K562 (cell line): ENCODE measurements around the gene VKORC1. TPM values are rescaled to one million over a fixed set of nuclear protein-coding genes. Genes with fewer than 3 reads are reported as not detected.

Experiments used
- ATAC-seq: fragments of 200-7000 bp; cut with Tn5 transposase; 3 replicates; pipeline ENCODE4 v1.9.1; 2020; ENCODE audit warnings: moderate library complexity
- BruUV-seq: library from RNA; stranded (reverse); fragments of 400-500 nt; replicated peaks from 2 replicates; lab custom pipeline; 2021; lab: Mats Ljungman, UMichigan
- CTCF ChIA-PET: fragments of 300-600 bp; formaldehyde crosslinking; extraction: SDS; loops from one replicate; lab custom pipeline; 2021; ENCODE audit warnings: low intra/inter-chr PET ratio; lab: Yijun Ruan, JAX
- POLR2A ChIA-PET: fragments of 300-600, 350-650 bp; sonication (Branson Sonifier 250); formaldehyde crosslinking; extraction: SDS; loops from one replicate; lab custom pipeline; 2021; ENCODE audit warnings: antibody characterized with exemption, inconsistent platforms; lab: Yijun Ruan, JAX
- DNase-seq, 4 experiments: peaks; one replicate each; pipeline versions ENCODE4 v3.0.0 to v3.0.0-alpha.2; 2011 to 2018; ENCODE audit warnings: low spot score in 3 of 4, mixed read lengths in 3 of 4; ENCODE audit errors: extremely low read depth in 1 of 4
- FAIRE-seq: peaks from 2 replicates; lab custom pipeline; 2011; peaks lifted over from hg19 to GRCh38; lab: Jason Lieb, UNC
- H2AFZ ChIP-seq: 2 replicates; pipeline ENCODE4 v1.6.0; 2011; ENCODE audit warnings: low read depth, low read length, control low read depth, inconsistent platforms
- H3K27ac ChIP-seq: fragments of 200-600 bp; 3 replicates; pipeline ENCODE4 v1.8.0; 2011; ENCODE audit warnings: low read depth, mild to moderate bottlenecking, control low read depth, inconsistent platforms, low read length, moderate library complexity, mixed read lengths; ENCODE audit errors: extremely low read depth
- H3K27me3 ChIP-seq, 2 experiments: fragments of 300-600 bp in 1 of 2; 2 replicates in 1 of 2; 3 replicates in 1 of 2; pipeline versions ENCODE4 v1.6.0 to v1.8.0; 2011; ENCODE audit warnings: inconsistent platforms in 2 of 2, low read length in 2 of 2, mild to moderate bottlenecking in 1 of 2, mixed read lengths in 1 of 2, moderate library complexity in 1 of 2; ENCODE audit not compliant: control insufficient read depth in 2 of 2, insufficient read depth in 2 of 2
- H3K36me3 ChIP-seq: fragments of 300-600 bp; 3 replicates; pipeline ENCODE4 v1.8.0; 2011; ENCODE audit warnings: mild to moderate bottlenecking, low read length, inconsistent platforms; ENCODE audit not compliant: control insufficient read depth, insufficient read depth
- H3K4me1 ChIP-seq, 2 experiments: fragments of 200-600 bp in 1 of 2; replicated peaks in 1 of 2; 2 replicates in 1 of 2; 3 replicates in 1 of 2; pipeline versions ENCODE4 v1.5.1 to v1.8.0; 2011; ENCODE audit warnings: inconsistent platforms in 2 of 2, low read length in 2 of 2, mild to moderate bottlenecking in 1 of 2, mixed read lengths in 1 of 2, moderate library complexity in 1 of 2; ENCODE audit not compliant: control insufficient read depth in 2 of 2, insufficient read depth in 2 of 2
- H3K4me2 ChIP-seq: 2 replicates; pipeline ENCODE4 v1.6.1; 2011; ENCODE audit warnings: low read length, control low read depth, inconsistent platforms, mixed read lengths; ENCODE audit not compliant: insufficient read depth
- H3K4me3 ChIP-seq: fragments of 200-600 bp; sonication (generic), shearing (Covaris generic); 2 replicates; pipeline ENCODE4 v1.5.1; 2016; ENCODE audit warnings: control low read depth, inconsistent platforms
- H3K79me2 ChIP-seq: fragments of 200-600 bp; 3 replicates; pipeline ENCODE4 v1.8.0; 2011; ENCODE audit warnings: low read length, inconsistent platforms; ENCODE audit not compliant: control insufficient read depth, insufficient read depth
- H3K9ac ChIP-seq, 2 experiments: 2 replicates each; pipeline versions ENCODE4 v1.6.0 to v1.6.1; 2011; ENCODE audit warnings: low read depth in 2 of 2, low read length in 2 of 2, control low read depth in 1 of 2, inconsistent platforms in 1 of 2, mild to moderate bottlenecking in 1 of 2, mixed read lengths in 1 of 2; ENCODE audit not compliant: insufficient read depth in 1 of 2
- H3K9me1 ChIP-seq: one replicate; pipeline ENCODE4 v1.6.0; 2011; ENCODE audit warnings: inconsistent platforms, mild to moderate bottlenecking, low read length, moderate library complexity; ENCODE audit not compliant: control insufficient read depth, insufficient read depth
- H3K9me3 ChIP-seq: replicated peaks from 2 replicates; pipeline ENCODE4 v1.5.1; 2011; ENCODE audit warnings: low read depth, low read length, inconsistent platforms; ENCODE audit not compliant: control insufficient read depth, insufficient read depth
- H4K20me1 ChIP-seq: replicated peaks from 2 replicates; pipeline ENCODE4 v1.6.1; 2011; ENCODE audit warnings: low read length, inconsistent platforms, mixed read lengths; ENCODE audit not compliant: control insufficient read depth, insufficient read depth
- CHD4 ChIP-seq: fragments of 200-600 bp; sonication (generic); IDR thresholded peaks from 3 replicates; pipeline ENCODE4 v1.6.1; 2012; ENCODE audit warnings: low read depth, mild to moderate bottlenecking, mixed read lengths, low read length, inconsistent platforms; ENCODE audit not compliant: insufficient read depth, insufficient replicate concordance, poor library complexity, severe bottlenecking
- DNMT1 ChIP-seq: fragments of 450-650 bp; IDR thresholded peaks from 2 replicates; pipeline ENCODE4 v1.6.1; 2016; ENCODE audit warnings: antibody characterized with exemption, mild to moderate bottlenecking
- POLR2G ChIP-seq: fragments of 200-400 bp; formaldehyde crosslinking; IDR thresholded peaks from 2 replicates; pipeline ENCODE4 v1.6.1; 2017; ENCODE audit warnings: low read depth, mild to moderate bottlenecking, antibody characterized with exemption, low read length, moderate library complexity
- POLR3G ChIP-seq: IDR thresholded peaks from 2 replicates; pipeline ENCODE4 v1.6.1; 2011; ENCODE audit not compliant: insufficient read length, insufficient replicate concordance; ENCODE audit errors: extremely low read depth
- RBFOX2 ChIP-seq: fragments of 200-400 bp; formaldehyde crosslinking; IDR thresholded peaks from 2 replicates; pipeline ENCODE4 v1.6.1; 2017; ENCODE audit warnings: low read depth, mild to moderate bottlenecking, low read length, moderate library complexity
- ZNF639 ChIP-seq, 2 experiments: fragments of 200-800 bp in 1 of 2; sonication (Bioruptor generic) in 1 of 2; sonication (generic) in 1 of 2; formaldehyde crosslinking in 1 of 2; IDR thresholded peaks in 1 of 2; conservative IDR thresholded peaks in 1 of 2; 2 replicates each; pipeline versions ENCODE4 v1.5.0 to v1.6.1; 2016 to 2020; ENCODE audit warnings: missing compliant biosample characterization in 1 of 2, missing genetic modification characterization in 1 of 2, missing genetic modification reagents in 1 of 2
- WGBS: fragments of 100-300 bp; shearing (Covaris generic); methylation state at CpG from one replicate; pipeline ENCODE4 v1.1.6; 2016; ENCODE audit warnings: low coverage, mixed read lengths; ENCODE audit not compliant: insufficient coverage; ENCODE audit errors: missing lambda C conversion rate; 5-methylcytosine and 5-hydroxymethylcytosine counted together
- in situ Hi-C: fragments of 300-500 bp; cut with MboI; formaldehyde crosslinking; loops from 4 replicates; pipeline ENCODE4 v1.15.0; 2018; ENCODE audit warnings: inconsistent platforms, mixed read lengths
- intact Hi-C: fragments of 100-400 bp; cut with micrococcal nuclease; formaldehyde crosslinking; loops from 2 replicates; pipeline ENCODE4 v1.14.2; 2022
- polyA plus RNA-seq, 8 experiments: library from polyadenylated mRNA; depleted of rRNA in 4 of 8; stranded (reverse) in 5 of 8; unstranded in 3 of 8; fragments of >200 nt; fragmentation: Nextera tagmentation in 2 of 8; fragmentation: Illumina TruSeq in 1 of 8; extraction: Ambion mirVana in 2 of 8; extraction: Trizol in 1 of 8; gene quantifications; 2 replicates each; pipeline versions ENCODE4 v1.2.1 to v1.2.3, GENCODE V29; 2011 to 2014; ENCODE audit warnings: inconsistent platforms in 1 of 8, missing spikeins in 1 of 8
- total RNA-seq, 7 experiments: library from RNA; depleted of rRNA in 6 of 7; stranded (reverse); fragments of >200 nt in 6 of 7; fragmentation: Illumina TruSeq in 2 of 7; extraction: Trizol in 2 of 7; gene quantifications; 2 replicates each; pipeline versions ENCODE4 v1.2.1 to v1.2.3, GENCODE V29; 2011 to 2021; ENCODE audit warnings: low replicate concordance in 1 of 7
- TF ChIP-seq, protein P1 (sequence below): sonication (generic); formaldehyde crosslinking; IDR thresholded peaks from 2 replicates; pipeline ENCODE4 v1.8.0; 2023; ENCODE audit warnings: mild to moderate bottlenecking, missing genetic modification reagents

VKORC1 gene
- total and polyA plus RNA-seq, 9 of the 15 experiments (the other 6 are each of a cell fraction or from before 2014, with no cell fraction given): 30.0 to 119 (median 62.1) TPM

DNA sequence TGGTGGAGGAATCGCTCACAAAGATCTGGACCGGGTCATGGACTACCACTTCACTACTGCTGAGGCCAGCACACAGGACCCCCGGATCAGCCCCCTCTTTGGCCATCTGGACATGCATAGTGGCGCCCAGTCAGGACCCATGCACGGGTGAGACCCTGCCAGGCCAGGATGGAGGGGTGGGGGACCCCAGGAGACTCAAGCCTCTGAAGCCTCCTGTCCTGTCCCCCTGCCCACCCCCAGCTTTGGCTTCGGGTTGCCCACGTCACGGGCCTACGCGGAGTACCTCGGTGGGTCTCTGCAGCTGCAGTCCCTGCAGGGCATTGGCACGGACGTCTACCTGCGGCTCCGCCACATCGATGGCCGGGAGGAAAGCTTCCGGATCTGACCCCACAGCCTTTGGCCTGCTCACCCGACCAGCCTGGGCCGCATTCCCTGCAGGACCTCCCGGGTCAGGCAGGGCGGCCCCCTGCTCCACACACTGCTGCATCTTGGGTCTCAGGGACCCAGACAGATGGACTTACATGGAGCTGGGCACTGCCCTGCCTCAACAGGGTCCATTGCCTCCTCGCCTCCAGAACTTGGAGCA is 17.4 kb upstream of the VKORC1 start:
- Histone ChIP-seq H3K79me2 (peaks cover 25% of the 10 kb centered on the region), H3K27ac (no peak overlapping the region), H3K4me1 (peaks cover 4 to 44% of the 10 kb centered on the region in 2 experiments; a peak in 4 of 5 replicates), H2AFZ (no peak overlapping the region), H3K9ac (peak overlapping the region in 1 of 2 experiments; percentile 43; a peak in 2 of 4 replicates), H3K4me3 (no peak overlapping the region), H3K27me3 (no peaks in the 10 kb centered on the region), H3K9me3 (no peaks in the 10 kb centered on the region), H4K20me1 (no peaks in the 10 kb centered on the region; the same call in 1 of the 2 replicates), H3K4me2 (no peak overlapping the region)
- POLR2A ChIA-PET: interaction anchor here (0.6 to 1.2 kb wide), 4 partner anchors 9 to 154 kb away, joined by 3 to 5 read pairs (median 3); partner anchors contain the start of gene SETD1A
- no peak for ATAC-seq
- TF ChIP-seq POLR3G: no peak
- TF ChIP-seq RBFOX2: peak; percentile 50
- peak; percentile 57 for TF ChIP-seq POLR2G
- no peak for TF ChIP-seq CHD4
- TF ChIP-seq, protein P1, sequence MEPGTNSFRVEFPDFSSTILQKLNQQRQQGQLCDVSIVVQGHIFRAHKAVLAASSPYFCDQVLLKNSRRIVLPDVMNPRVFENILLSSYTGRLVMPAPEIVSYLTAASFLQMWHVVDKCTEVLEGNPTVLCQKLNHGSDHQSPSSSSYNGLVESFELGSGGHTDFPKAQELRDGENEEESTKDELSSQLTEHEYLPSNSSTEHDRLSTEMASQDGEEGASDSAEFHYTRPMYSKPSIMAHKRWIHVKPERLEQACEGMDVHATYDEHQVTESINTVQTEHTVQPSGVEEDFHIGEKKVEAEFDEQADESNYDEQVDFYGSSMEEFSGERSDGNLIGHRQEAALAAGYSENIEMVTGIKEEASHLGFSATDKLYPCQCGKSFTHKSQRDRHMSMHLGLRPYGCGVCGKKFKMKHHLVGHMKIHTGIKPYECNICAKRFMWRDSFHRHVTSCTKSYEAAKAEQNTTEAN (CRISPR knock-in tag): no peak
- no peak for TF ChIP-seq DNMT1
- TF ChIP-seq ZNF639 (CRISPR knock-in tag; conservative IDR thresholded peaks at IDR 0.05 in 1 of 2, IDR thresholded peaks at IDR 0.05 in 1 of 2): no peak
- TF ChIP-seq, all 486 proteins: peak for 2
- WGBS: 91% methylated on average over 17 of the region's 23 CpGs
- FAIRE-seq: no peak
- in situ Hi-C loops: no loop called here
- CTCF ChIA-PET: no interaction called here
- Histone ChIP-seq H3K9me1 (no peaks in the 10 kb centered on the region), H3K36me3 (peaks cover 51% of the 10 kb centered on the region; the same call in 2 of the 3 replicates)
- no TSS peak for BruUV-seq
- DNase-seq: no peak
- intact Hi-C loops: no loop called here
